Activated B cell treated with CpG ODN at 0.5 μM for 24 hours (primary cell): ENCODE data around the gene UBE2N. TPM values are rescaled to one million over a fixed set of nuclear protein-coding genes. Genes with fewer than 3 reads are reported as not detected.
"Not testable (repeated sequence)": the region's sequence is repeated elsewhere in the genome, so short reads cannot be mapped to it uniquely, and the experiment has no call there.

Experiments
- ATAC-seq: fragments of 200-7000 bp; cut with Tn5 transposase; one replicate; pipeline ENCODE4 v1.10.0; 2021; ENCODE audit warnings: low read depth, mild to moderate bottlenecking, moderate library complexity
- CTCF ChIA-PET: fragments of 350-600 bp; sonication (Branson Sonifier 250); formaldehyde crosslinking; loops from one replicate; lab custom pipeline; 2021; ENCODE audit warnings: antibody characterized with exemption; lab: Charles Lee
- POLR2A ChIA-PET: fragments of 350-600 bp; sonication (Branson Sonifier 250); formaldehyde crosslinking; loops from one replicate; lab custom pipeline; 2021; ENCODE audit warnings: antibody characterized with exemption; lab: Charles Lee
- DNase-seq: peaks from one replicate; pipeline ENCODE4 v3.0.0; 2022
- H3K27ac Mint-ChIP-seq: one replicate; pipeline ENCODE4 v1.8.0; 2020; ENCODE audit warnings: mixed read lengths
- H3K27me3 Mint-ChIP-seq: one replicate; pipeline ENCODE4 v1.8.0; 2021; ENCODE audit warnings: mixed read lengths
- H3K36me3 Mint-ChIP-seq: one replicate; pipeline ENCODE4 v1.8.0; 2021; ENCODE audit warnings: low read depth, mixed read lengths
- H3K4me1 Mint-ChIP-seq: one replicate; pipeline ENCODE4 v1.8.0; 2021; ENCODE audit warnings: mixed read lengths
- H3K4me3 Mint-ChIP-seq: one replicate; pipeline ENCODE4 v1.8.0; 2020; ENCODE audit warnings: mild to moderate bottlenecking, mixed read lengths
- H3K9me3 Mint-ChIP-seq: one replicate; pipeline ENCODE4 v1.8.0; 2020; ENCODE audit warnings: mixed read lengths
- CTCF ChIP-seq: fragments of 200-600 bp; IDR thresholded peaks from one replicate; pipeline ENCODE4 v1.8.0; 2022; ENCODE audit warnings: antibody characterized with exemption, mild to moderate bottlenecking
- intact Hi-C: fragments of 100-400 bp; cut with micrococcal nuclease; formaldehyde crosslinking; loops from one replicate; pipeline ENCODE4 v1.15.1; 2024
- total RNA-seq: library from RNA; stranded (reverse); gene quantifications from 2 replicates; pipeline ENCODE4 v1.2.3, GENCODE V29; 2022

UBE2N gene
- total RNA-seq, 1 donor from 2014 or later, result 152 TPM

- no peaks in the 10 kb centered on the region for H3K27me3 Mint-ChIP-seq
- no peak for ATAC-seq
- no peak for TF ChIP-seq CTCF
- peak overlapping the region; percentile 100 for H3K4me3 Mint-ChIP-seq
- ChIA-PET CTCF (interaction anchor here (0.8 to 6.0 kb wide), 14 partner anchors 11 to 721 kb away, joined by 3 to 47 read pairs (median 4); no protein-coding TSS in a partner anchor), POLR2A (interaction anchor here (0.7 to 1.5 kb wide), 2 partner anchors 200 to 241 kb away, joined by 4 read pairs; no protein-coding TSS in a partner anchor)
- no peak for DNase-seq
- H3K27ac Mint-ChIP-seq, result peak overlapping the region; percentile 100
- intact Hi-C loops, result loop anchor here (1.0 to 5.0 kb wide), 6 partner anchors 7 to 393 kb away; no protein-coding TSS in a partner anchor
- peaks cover 9% of the 10 kb centered on the region for H3K36me3 Mint-ChIP-seq
- no peaks in the 10 kb centered on the region for H3K9me3 Mint-ChIP-seq
- peaks cover 44% of the 10 kb centered on the region for H3K4me1 Mint-ChIP-seq
These were observed 61.8 kb downstream of the UBE2N start for GRCh38 chr12:93379981-93380361.

DNA sequence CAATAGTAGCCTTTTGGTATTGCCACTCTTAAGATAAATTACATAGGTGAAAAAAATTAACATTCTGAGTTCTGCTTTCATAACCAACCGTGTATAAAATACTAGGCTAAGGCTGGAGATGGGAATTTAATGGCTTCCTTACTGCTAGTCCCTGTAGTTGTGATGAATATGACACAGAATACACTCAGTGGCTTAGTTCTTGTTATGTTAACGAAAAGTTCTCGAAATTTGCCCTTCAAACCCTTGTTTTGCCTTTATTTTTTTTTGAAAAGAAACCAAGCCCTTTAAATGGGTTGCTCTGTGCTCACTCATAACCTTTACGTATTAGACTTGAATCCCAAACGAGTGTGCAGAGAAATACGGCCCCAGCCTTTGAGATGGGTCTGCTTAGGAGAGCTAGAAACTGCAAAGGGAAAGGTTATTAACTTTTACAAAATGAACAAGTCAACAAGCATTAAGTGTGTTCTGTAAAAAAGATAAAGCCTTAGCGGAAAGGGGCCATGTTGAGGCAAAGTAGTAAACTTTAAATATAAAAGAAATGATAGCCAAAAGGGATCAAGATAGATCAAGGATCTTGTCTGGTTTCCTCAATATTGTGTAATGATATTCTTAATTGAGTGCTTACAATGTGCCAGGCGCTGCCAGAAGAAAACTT is 62.3 kb downstream of the UBE2N start:
- ChIA-PET POLR2A (interaction anchor here (0.6 to 0.7 kb wide), 2 partner anchors 199 to 202 kb away, joined by 3 to 4 read pairs; no protein-coding TSS in a partner anchor), CTCF (interaction anchor here (1.1 to 6.0 kb wide), 6 partner anchors 11 to 722 kb away, joined by 3 to 47 read pairs (median 18); no protein-coding TSS in a partner anchor)
- H3K4me3 Mint-ChIP-seq, result peak overlapping the region; percentile 100
- H3K9me3 Mint-ChIP-seq, result no peaks in the 10 kb centered on the region
- ATAC-seq (no peak), DNase-seq (no peak)
- no peaks in the 10 kb centered on the region for H3K27me3 Mint-ChIP-seq
- peak overlapping the region; percentile 100 for H3K27ac Mint-ChIP-seq
- no peak for TF ChIP-seq CTCF
- intact Hi-C loops, result loop anchor here (1.0 to 5.0 kb wide), 2 partner anchors 8 to 197 kb away; no protein-coding TSS in a partner anchor
- H3K36me3 Mint-ChIP-seq, result peaks cover 9% of the 10 kb centered on the region
- peaks cover 43% of the 10 kb centered on the region for H3K4me1 Mint-ChIP-seq

- ATAC-seq, result no peak
- peaks cover 9% of the 10 kb centered on the region for H3K36me3 Mint-ChIP-seq
- H3K9me3 Mint-ChIP-seq, result no peaks in the 10 kb centered on the region
- ChIA-PET POLR2A (interaction anchor here (0.6 kb wide), 1 partner anchor 201 kb away, joined by 3 read pairs; no protein-coding TSS in a partner anchor), CTCF (interaction anchor here (3.9 to 5.5 kb wide), 2 partner anchors 281 to 392 kb away, joined by 45 to 47 read pairs; no protein-coding TSS in a partner anchor)
- intact Hi-C loops, result loop anchor here (1.0 to 5.0 kb wide), 2 partner anchors 8 to 197 kb away; no protein-coding TSS in a partner anchor
- peaks cover 43% of the 10 kb centered on the region for H3K4me1 Mint-ChIP-seq
- no peaks in the 10 kb centered on the region for H3K27me3 Mint-ChIP-seq
- H3K27ac Mint-ChIP-seq, result peak overlapping the region; percentile 100
- DNase-seq, result no peak
- no peak for TF ChIP-seq CTCF
- H3K4me3 Mint-ChIP-seq, result peak overlapping the region; percentile 100
These were observed 62.8 kb downstream of the UBE2N start for GRCh38 chr12:93378998-93379325.

DNA sequence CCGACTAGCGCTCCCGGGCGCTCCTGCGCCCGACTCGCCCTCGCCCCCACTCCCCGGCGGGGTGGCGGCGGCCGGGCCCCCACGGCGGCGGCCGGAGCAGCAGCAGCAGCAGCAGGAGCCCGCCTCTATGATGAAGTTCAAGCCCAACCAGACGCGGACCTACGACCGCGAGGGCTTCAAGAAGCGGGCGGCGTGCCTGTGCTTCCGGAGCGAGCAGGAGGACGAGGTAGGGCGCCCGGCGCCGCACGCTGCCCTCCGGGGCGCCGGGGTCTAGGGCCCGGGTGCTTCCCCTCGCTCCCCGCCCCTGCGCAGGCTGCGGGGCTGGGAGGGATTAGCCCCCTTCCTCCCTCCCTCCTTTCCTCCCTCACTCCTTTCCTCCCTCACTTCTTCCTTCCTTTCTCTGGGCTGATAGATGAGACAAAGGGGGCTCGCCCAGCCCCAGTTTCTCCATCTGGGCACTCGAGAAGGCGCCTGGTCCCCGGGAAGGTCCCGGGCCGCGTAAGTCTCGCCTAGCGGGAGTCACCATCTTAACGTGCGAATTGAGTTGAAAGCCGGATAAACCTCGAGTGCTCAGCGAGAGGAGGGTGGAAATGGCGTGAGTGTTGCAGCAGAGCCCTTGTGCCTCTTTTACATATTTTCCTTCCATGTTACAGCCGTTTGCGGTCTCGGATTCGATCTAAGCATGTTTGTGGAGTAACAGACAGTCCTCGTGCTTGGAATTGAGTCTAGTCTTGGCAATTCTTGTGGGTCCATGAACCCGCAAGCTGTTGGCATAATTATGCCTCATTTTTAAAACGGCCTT is 63.4 kb downstream of the UBE2N start:
- H3K9me3 Mint-ChIP-seq, H3K27me3 Mint-ChIP-seq, H3K36me3 Mint-ChIP-seq: not testable (repeated sequence)
- Mint-ChIP-seq H3K4me1 (peaks cover 40% of the 10 kb centered on the region), H3K4me3 (peak overlapping the region; percentile 100), H3K27ac (peak overlapping the region; percentile 100)
- DNase-seq, result peak; percentile 57
- ATAC-seq, result peak; percentile 40
- intact Hi-C loops, result loop anchor here (5.0 kb wide), 1 partner anchor 196 kb away; no protein-coding TSS in a partner anchor
- ChIA-PET POLR2A (interaction anchor here (0.6 kb wide), 1 partner anchor 201 kb away, joined by 3 read pairs; no protein-coding TSS in a partner anchor), CTCF (interaction anchor here (3.9 to 5.5 kb wide), 2 partner anchors 280 to 391 kb away, joined by 45 to 47 read pairs; no protein-coding TSS in a partner anchor)
